ENCODE measurements around the gene IFI27L2. TPM values are rescaled to one million over a fixed set of nuclear protein-coding genes. Genes with fewer than 3 reads are reported as not detected.

The IFI27L2 gene
- total and polyA plus RNA-seq, 2 donors (not counting 1 experiment from before 2014, with no cell fraction given): 91.4 to 225 TPM

DNA sequence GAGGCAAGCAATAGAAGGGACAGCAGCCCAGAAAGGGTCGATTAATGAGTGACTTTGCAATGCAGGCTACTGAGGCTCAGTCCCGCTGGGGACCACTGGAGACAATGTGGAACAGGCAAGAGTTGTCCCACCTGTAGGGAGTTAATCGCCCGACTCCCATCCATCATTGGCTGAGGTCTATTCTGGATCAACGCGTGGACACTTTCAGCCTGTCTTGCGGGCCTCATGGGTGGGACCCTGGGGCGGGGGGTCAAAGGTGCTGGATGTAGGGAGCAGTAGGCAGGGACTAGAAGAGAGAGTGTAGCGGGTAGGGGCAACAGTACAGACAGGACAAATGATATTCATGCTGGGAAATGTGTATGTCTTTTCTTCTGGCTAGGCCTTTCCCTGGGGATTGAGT, 6.1 kb downstream of the IFI27L2 start:
- Histone ChIP-seq H3K4me1 (ENCODE audit: control insufficient read depth, extremely low read depth, insufficient read depth, low read length) (peaks cover 2% of the 10 kb centered on the region), H3K79me2 (ENCODE audit: control insufficient read depth, insufficient read depth, low read length) (no peaks in the 10 kb centered on the region), H3K9ac (ENCODE audit: insufficient read depth, low read length) (no peak overlapping the region), H3K27me3 (ENCODE audit: control insufficient read depth, insufficient read depth, low read length) (no peaks in the 10 kb centered on the region), H4K20me1 (ENCODE audit: control insufficient read depth, extremely low read depth, insufficient read depth, low read length) (no peaks in the 10 kb centered on the region), H3K4me2 (ENCODE audit: extremely low read depth, insufficient read depth, low read length) (no peak overlapping the region), H3K4me3 (replicated peaks in 1 of 4; ENCODE audit: control extremely low read depth in 1 of 4, insufficient read depth in 1 of 4, low read depth in 3 of 4, low read length in 4 of 4) (no peak overlapping the region), H3K9me3 (ENCODE audit: control insufficient read depth, insufficient read depth, low read depth, low read length) (no peaks in the 10 kb centered on the region), H3K27ac (ENCODE audit: insufficient read depth, low read length) (no peak overlapping the region), H2AFZ (ENCODE audit: low read length) (no peak overlapping the region), H3K36me3 (ENCODE audit: control insufficient read depth, insufficient read depth, low read length) (peaks cover 8% of the 10 kb centered on the region)
- TF ChIP-seq, protein P1, sequence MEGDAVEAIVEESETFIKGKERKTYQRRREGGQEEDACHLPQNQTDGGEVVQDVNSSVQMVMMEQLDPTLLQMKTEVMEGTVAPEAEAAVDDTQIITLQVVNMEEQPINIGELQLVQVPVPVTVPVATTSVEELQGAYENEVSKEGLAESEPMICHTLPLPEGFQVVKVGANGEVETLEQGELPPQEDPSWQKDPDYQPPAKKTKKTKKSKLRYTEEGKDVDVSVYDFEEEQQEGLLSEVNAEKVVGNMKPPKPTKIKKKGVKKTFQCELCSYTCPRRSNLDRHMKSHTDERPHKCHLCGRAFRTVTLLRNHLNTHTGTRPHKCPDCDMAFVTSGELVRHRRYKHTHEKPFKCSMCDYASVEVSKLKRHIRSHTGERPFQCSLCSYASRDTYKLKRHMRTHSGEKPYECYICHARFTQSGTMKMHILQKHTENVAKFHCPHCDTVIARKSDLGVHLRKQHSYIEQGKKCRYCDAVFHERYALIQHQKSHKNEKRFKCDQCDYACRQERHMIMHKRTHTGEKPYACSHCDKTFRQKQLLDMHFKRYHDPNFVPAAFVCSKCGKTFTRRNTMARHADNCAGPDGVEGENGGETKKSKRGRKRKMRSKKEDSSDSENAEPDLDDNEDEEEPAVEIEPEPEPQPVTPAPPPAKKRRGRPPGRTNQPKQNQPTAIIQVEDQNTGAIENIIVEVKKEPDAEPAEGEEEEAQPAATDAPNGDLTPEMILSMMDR (conservative IDR thresholded peaks at IDR 0.05 in 1 of 2, IDR thresholded peaks at IDR 0.05 in 1 of 2; ENCODE audit: low read depth in 1 of 2, low read length in 2 of 2): no peak
- no peak for TF ChIP-seq EZH2 (IDR thresholded peaks at IDR 0.05; ENCODE audit: low read length, missing control alignments)
- no peak for DNase-seq (ENCODE audit: low read depth in 2 of 2)

DNA sequence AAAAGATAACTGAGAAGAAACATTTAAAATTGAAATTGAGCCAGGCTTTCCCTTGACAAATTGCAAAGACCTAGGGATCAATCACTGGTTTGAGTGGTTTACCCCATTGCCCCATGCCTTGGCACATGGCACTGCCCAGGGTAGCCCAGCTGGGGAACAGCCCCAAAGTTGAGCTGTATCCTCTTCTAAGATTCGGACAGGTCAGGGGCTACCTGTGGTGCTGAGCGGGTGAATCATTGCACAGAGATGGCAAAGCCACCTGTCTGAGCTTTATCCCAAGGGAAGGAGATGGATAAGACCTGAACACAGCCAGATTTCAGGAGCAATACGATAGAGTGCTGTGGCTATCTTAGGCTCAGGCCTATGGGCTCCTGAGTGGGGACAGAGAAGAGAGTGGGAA, 7.0 kb downstream of the IFI27L2 start:
- no peak overlapping the region for H2AFZ ChIP-seq (ENCODE audit: low read length)
- no peaks in the 10 kb centered on the region for H4K20me1 ChIP-seq (ENCODE audit: control insufficient read depth, extremely low read depth, insufficient read depth, low read length)
- H3K4me1 ChIP-seq (ENCODE audit: control insufficient read depth, extremely low read depth, insufficient read depth, low read length): peaks cover 2% of the 10 kb centered on the region
- H3K4me3 ChIP-seq (replicated peaks in 1 of 4; ENCODE audit: control extremely low read depth in 1 of 4, insufficient read depth in 1 of 4, low read depth in 3 of 4, low read length in 4 of 4): no peak overlapping the region
- no peak for DNase-seq (ENCODE audit: low read depth in 2 of 2)
- H3K9ac ChIP-seq (ENCODE audit: insufficient read depth, low read length): no peak overlapping the region
- TF ChIP-seq, protein P1 (conservative IDR thresholded peaks at IDR 0.05 in 1 of 2, IDR thresholded peaks at IDR 0.05 in 1 of 2; ENCODE audit: low read depth in 1 of 2, low read length in 2 of 2): no peak
- no peak for TF ChIP-seq EZH2 (IDR thresholded peaks at IDR 0.05; ENCODE audit: low read length, missing control alignments)
- no peak overlapping the region for H3K27ac ChIP-seq (ENCODE audit: insufficient read depth, low read length)
- no peak overlapping the region for H3K4me2 ChIP-seq (ENCODE audit: extremely low read depth, insufficient read depth, low read length)
- H3K9me3 ChIP-seq (ENCODE audit: control insufficient read depth, insufficient read depth, low read depth, low read length): no peaks in the 10 kb centered on the region
- H3K36me3 ChIP-seq (ENCODE audit: control insufficient read depth, insufficient read depth, low read length): peaks cover 7% of the 10 kb centered on the region
- H3K79me2 ChIP-seq (ENCODE audit: control insufficient read depth, insufficient read depth, low read length): no peaks in the 10 kb centered on the region
- H3K27me3 ChIP-seq (ENCODE audit: control insufficient read depth, insufficient read depth, low read length): no peaks in the 10 kb centered on the region

DNA sequence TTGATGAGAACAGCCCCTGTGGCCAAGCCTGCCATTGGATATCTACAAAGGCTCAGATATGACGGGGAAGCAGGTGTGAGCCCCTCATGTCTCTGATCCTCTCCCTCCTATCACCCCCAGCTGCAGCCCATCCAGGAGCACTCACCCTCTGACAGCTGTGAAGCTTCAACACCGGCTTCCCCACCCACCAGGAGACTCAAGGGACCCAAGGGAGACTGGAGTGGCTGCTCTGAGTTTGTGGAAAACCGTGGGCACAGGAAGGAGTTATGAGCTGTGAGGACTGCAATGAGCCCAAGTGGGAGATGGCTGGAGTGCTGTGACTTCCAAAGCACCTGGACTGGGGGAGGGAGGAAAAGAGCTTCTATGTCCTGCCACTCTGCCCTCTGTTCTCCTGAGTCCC, 7.9 kb downstream of the IFI27L2 start:
- Histone ChIP-seq H3K4me2 (ENCODE audit: extremely low read depth, insufficient read depth, low read length) (no peak overlapping the region), H3K9me3 (ENCODE audit: control insufficient read depth, insufficient read depth, low read depth, low read length) (no peaks in the 10 kb centered on the region), H3K4me1 (ENCODE audit: control insufficient read depth, extremely low read depth, insufficient read depth, low read length) (peaks cover 2% of the 10 kb centered on the region), H3K9ac (ENCODE audit: insufficient read depth, low read length) (no peak overlapping the region), H3K79me2 (ENCODE audit: control insufficient read depth, insufficient read depth, low read length) (no peaks in the 10 kb centered on the region), H3K27me3 (ENCODE audit: control insufficient read depth, insufficient read depth, low read length) (no peaks in the 10 kb centered on the region), H3K27ac (ENCODE audit: insufficient read depth, low read length) (peak overlapping the region; percentile 25), H4K20me1 (ENCODE audit: control insufficient read depth, extremely low read depth, insufficient read depth, low read length) (no peaks in the 10 kb centered on the region), H3K36me3 (ENCODE audit: control insufficient read depth, insufficient read depth, low read length) (no peaks in the 10 kb centered on the region), H3K4me3 (replicated peaks in 1 of 4; ENCODE audit: control extremely low read depth in 1 of 4, insufficient read depth in 1 of 4, low read depth in 3 of 4, low read length in 4 of 4) (no peak overlapping the region), H2AFZ (ENCODE audit: low read length) (no peak overlapping the region)
- TF ChIP-seq, protein P1 (conservative IDR thresholded peaks at IDR 0.05 in 1 of 2, IDR thresholded peaks at IDR 0.05 in 1 of 2; ENCODE audit: low read depth in 1 of 2, low read length in 2 of 2): no peak
- no peak for TF ChIP-seq EZH2 (IDR thresholded peaks at IDR 0.05; ENCODE audit: low read length, missing control alignments)
- DNase-seq (ENCODE audit: low read depth in 2 of 2): no peak
